ENCODE measurements around the gene ENOX1. TPM values are rescaled to one million over a fixed set of nuclear protein-coding genes. Genes with fewer than 3 reads are reported as not detected.
A peak's percentile ranks its signal among the peaks of the same experiment; 100 is the strongest.

Gene ENOX1
- total RNA-seq, 4 donors from 2014 or later: 2.2 to 8.9 (median 6.2) TPM

DNA sequence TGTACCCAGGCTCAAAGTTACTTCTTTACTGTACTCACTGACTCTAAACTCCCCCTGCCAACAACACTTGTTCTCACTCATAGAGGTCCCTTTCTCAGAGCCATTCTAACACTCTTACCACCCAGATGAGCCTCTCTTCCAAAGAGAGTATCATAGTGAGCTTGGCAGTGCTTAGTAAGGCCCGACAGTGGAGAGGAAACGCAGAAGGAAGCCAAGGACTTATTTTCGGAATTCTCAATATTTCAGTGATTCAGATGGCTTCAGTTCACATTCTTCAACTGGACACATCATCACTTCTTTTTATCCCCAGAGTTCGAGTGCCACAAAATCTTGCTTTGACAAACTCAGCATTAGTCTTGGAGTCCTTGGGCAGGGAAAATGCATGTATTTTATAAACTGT, 477.5 kb downstream of the ENOX1 start:
- TF ChIP-seq, protein P1, sequence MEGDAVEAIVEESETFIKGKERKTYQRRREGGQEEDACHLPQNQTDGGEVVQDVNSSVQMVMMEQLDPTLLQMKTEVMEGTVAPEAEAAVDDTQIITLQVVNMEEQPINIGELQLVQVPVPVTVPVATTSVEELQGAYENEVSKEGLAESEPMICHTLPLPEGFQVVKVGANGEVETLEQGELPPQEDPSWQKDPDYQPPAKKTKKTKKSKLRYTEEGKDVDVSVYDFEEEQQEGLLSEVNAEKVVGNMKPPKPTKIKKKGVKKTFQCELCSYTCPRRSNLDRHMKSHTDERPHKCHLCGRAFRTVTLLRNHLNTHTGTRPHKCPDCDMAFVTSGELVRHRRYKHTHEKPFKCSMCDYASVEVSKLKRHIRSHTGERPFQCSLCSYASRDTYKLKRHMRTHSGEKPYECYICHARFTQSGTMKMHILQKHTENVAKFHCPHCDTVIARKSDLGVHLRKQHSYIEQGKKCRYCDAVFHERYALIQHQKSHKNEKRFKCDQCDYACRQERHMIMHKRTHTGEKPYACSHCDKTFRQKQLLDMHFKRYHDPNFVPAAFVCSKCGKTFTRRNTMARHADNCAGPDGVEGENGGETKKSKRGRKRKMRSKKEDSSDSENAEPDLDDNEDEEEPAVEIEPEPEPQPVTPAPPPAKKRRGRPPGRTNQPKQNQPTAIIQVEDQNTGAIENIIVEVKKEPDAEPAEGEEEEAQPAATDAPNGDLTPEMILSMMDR (IDR thresholded peaks at IDR 0.05): no peak
- ATAC-seq (ENCODE audit: low FRiP score) (no peak), DNase-seq (ENCODE audit: low spot score) (no peak)

DNA sequence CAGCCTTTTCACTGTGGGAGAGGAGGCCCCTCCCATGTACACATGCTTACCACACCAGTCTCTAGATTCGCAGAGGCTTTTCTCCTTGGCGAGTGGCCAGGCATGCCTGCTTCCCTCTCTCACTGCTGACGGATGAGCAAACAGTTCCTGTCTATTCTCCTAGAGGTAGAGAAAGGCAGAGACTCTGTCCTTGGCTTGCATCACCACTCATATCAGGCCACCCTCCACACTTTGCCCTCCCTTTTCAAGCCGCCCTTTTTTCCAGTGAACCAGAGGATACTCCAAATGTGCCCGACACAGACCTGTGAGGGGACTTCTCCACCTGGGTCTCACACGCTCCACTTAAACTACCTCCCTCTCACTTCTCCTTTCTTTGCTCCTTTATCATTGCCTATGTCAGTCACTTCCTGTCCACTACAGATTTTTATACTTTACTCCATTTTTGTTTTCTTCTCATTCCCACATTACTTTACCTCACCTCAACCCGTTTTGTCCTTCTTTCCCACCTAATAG, 478.8 kb downstream of the ENOX1 start:
- TF ChIP-seq, protein P1 (IDR thresholded peaks at IDR 0.05): no peak
- ATAC-seq (ENCODE audit: low FRiP score) (peak; percentile 89), DNase-seq (ENCODE audit: low spot score) (peak; percentile 71)

DNA sequence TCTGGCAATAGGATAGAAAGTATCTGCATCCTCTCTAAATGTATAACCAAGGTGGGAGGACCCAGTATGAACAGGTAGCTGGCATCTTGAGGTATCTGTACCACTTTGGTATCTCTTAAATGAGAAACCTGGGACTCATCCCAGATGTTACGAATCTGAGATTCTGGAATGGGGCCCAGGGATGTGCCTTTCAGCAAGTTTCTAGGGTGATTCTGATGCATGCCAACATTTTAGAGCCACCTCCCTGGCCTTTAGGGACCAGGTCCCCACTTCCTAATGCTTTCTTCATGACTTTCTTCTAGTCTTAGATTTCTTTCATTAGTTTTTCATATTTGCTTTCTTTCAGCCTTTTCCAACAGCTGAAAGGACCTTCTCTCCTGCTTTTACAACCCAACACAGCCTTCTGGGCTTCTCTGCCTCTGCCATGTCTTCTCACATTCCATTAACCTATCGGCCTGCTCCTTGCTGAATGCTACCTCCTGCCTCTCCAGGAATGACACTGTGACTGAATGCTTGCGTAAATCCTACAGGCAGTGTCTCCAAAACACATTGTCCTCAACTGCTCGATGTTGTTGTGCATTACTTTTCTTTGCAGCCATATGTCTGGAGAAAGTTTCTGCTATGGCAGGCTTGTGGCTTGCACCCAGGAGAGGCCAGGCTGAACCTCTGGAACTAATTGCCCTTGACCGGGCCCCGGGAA, 479.4 kb downstream of the ENOX1 start:
- ATAC-seq (ENCODE audit: low FRiP score): no peak
- DNase-seq (ENCODE audit: low spot score): no peak
- TF ChIP-seq, protein P1 (IDR thresholded peaks at IDR 0.05): no peak

DNA sequence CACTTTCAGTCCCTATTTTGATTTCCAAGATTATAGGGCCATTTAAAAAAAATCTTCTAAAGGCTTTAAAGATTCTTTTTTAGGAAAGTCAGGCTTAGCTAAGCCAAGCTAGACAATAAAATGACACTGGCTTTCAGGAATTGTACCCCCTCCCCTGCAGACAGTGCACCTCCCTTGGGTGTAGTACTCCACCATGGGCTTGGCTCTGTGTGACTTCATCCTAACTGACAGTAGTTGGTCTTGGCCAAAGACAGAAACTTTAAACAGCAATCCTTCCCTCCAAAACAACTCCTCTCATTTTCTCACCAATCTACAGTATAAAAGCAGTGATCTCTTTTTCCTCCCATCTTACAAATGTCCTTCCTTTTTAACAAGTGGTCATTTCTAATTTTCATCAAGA, 480.4 kb downstream of the ENOX1 start:
- DNase-seq (ENCODE audit: low spot score) (no peak), ATAC-seq (ENCODE audit: low FRiP score) (no peak)
- TF ChIP-seq, protein P1 (IDR thresholded peaks at IDR 0.05): no peak

DNA sequence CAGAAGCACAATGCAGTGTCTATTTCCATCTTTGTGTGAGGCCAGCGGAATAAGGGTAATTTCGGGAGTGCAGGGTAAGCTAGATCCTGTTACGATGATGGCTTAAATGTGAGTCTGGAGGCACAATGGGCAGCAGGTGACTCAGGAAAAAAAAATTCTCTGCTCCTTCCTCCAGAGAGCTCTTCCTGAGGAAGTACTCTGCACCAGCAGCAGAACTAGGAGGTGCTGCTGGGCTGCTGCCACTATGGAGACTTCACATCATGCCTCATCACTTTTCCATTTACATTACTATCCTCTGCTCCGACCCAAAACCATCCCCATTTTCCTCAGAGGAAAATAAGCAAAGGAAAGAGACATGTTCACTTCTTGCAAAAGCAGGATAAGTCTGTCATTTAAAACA, 481.4 kb downstream of the ENOX1 start:
- ATAC-seq (ENCODE audit: low FRiP score): no peak
- DNase-seq (ENCODE audit: low spot score): no peak
- TF ChIP-seq, protein P1 (IDR thresholded peaks at IDR 0.05): no peak

DNA sequence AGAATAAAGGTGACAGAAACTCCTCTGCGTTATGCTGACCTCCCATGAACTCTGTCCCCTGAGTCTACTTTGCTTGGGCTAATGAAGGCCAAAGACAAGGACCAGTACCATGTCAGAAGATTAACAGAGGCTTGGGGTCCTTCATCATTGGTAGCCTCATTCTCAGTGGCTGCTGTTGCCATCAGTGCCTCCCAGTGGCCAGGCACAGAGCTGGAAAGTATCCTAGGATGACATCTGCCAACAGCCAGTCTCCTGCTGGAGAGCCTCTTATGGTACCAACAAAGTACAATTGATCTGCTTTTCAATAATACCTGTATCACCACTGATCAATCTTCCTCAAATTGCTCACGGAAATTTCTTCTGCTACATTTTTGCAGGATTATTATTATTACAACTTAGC, 481.8 kb downstream of the ENOX1 start:
- no peak for DNase-seq (ENCODE audit: low spot score)
- ATAC-seq (ENCODE audit: low FRiP score): no peak
- TF ChIP-seq, protein P1 (IDR thresholded peaks at IDR 0.05): no peak

DNA sequence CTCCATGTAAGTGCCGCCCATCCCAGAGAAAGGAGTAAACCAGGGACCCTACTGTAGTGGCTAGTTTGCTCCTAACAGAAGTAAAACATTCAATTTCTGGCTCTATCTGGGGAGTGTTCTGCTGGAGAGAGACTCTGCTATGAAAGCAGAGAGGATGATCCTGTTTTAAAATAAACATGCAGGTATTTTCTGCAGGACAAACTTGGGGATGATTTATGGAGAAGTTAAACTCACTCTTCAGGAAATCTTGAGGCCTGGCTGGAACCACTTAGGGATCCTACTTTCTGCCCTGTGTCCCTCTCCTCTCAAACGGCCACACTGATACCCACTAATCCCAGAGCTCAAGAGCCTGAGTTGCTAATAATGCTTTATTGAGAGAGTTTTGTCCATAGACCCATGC, 482.3 kb downstream of the ENOX1 start:
- TF ChIP-seq, protein P1 (IDR thresholded peaks at IDR 0.05): no peak
- DNase-seq (ENCODE audit: low spot score): no peak
- no peak for ATAC-seq (ENCODE audit: low FRiP score)

Data from omental fat pad (tissue), 4 donors.